ENCODE measurements around the gene TADA3.

Gene TADA3

DNA sequence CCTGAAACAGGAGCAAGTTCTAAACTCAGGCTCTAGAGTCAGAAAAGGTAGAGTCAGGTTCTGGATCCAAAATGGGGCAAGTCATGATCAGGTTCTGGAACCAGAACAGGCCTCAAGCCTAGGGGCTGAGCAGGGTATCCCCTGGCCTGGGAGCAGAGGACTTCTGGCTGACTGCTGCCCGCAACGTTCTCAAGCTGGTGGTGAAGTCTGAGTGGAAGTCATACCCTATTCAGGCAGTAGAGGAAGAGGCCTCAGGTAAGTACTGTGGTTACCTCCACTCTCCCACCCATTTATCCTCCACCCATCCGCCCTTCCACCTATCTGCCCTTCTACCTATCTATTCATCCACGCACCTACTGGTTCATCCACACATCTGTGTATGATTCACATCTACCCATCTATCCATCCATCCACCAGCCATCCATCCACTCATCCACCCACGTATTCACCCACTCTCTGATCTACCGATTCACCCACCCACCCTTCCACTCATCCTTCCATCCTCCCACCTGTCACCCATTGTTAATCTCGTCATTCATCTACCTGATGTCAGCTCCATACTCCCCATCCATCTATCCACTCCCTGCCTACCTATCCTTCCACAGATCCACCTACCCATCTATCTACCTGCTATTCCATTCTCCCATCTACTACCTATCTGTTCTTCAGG, 26.5 kb upstream of the TADA3 start:
- TF ChIP-seq, protein P1, sequence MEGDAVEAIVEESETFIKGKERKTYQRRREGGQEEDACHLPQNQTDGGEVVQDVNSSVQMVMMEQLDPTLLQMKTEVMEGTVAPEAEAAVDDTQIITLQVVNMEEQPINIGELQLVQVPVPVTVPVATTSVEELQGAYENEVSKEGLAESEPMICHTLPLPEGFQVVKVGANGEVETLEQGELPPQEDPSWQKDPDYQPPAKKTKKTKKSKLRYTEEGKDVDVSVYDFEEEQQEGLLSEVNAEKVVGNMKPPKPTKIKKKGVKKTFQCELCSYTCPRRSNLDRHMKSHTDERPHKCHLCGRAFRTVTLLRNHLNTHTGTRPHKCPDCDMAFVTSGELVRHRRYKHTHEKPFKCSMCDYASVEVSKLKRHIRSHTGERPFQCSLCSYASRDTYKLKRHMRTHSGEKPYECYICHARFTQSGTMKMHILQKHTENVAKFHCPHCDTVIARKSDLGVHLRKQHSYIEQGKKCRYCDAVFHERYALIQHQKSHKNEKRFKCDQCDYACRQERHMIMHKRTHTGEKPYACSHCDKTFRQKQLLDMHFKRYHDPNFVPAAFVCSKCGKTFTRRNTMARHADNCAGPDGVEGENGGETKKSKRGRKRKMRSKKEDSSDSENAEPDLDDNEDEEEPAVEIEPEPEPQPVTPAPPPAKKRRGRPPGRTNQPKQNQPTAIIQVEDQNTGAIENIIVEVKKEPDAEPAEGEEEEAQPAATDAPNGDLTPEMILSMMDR (IDR thresholded peaks at IDR 0.05; ENCODE audit: extremely low read depth, insufficient read depth, missing control alignments) = no peak
- in situ Hi-C loops (cut with MboI; ENCODE audit: low pct_unique_long_range_greater_than_20kb, low sequenced_read_pairs, unreplicated experiment) = no loop called here
- DNase-seq (ENCODE audit: low spot score) = no peak

DNA sequence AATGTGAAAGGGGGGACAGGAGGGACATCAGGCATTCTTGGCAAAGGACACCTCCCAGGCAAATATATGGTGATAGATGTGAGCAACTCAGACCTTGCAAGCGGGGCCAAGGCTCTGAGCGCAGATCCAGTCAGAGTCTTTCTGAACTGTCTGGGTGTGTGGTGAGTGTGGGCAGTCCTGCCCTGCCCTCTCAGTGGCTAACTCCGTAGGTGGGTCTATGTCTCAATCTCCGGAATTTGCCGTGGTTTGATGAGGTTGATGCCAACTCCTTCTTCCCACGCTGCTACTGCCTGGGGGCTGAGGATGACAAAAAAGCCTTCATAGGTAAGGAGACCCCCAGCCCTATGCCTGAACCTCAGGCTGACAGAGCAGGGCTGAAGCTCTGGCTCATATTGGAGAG, 25.2 kb upstream of the TADA3 start:
- in situ Hi-C loops (cut with MboI; ENCODE audit: low pct_unique_long_range_greater_than_20kb, low sequenced_read_pairs, unreplicated experiment) = no loop called here
- no peak for DNase-seq (ENCODE audit: low spot score)
- TF ChIP-seq, protein P1 (IDR thresholded peaks at IDR 0.05; ENCODE audit: extremely low read depth, insufficient read depth, missing control alignments) = no peak

DNA sequence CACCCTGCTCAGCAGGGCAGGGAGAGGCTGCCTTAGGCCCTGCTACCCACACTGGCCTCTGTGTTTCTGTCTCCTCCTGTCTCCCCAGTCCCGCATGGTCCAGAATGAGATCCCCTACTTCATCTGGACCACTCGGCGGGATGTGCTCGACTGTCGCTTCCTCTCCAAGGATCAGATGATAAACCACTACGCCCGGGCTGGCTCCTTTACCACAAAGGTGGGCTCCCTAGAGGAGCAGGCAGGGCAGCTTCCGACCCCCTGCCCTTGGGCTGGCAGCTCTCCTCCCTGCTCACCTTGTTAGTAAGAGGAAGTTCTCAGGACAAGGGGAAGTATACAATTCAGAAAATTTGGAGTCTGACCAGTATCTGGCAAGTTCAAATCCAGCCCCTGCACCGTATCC, 23.7 kb upstream of the TADA3 start:
- DNase-seq (ENCODE audit: low spot score) = no peak
- in situ Hi-C loops (cut with MboI; ENCODE audit: low pct_unique_long_range_greater_than_20kb, low sequenced_read_pairs, unreplicated experiment) = no loop called here
- TF ChIP-seq, protein P1 (IDR thresholded peaks at IDR 0.05; ENCODE audit: extremely low read depth, insufficient read depth, missing control alignments) = no peak

DNA sequence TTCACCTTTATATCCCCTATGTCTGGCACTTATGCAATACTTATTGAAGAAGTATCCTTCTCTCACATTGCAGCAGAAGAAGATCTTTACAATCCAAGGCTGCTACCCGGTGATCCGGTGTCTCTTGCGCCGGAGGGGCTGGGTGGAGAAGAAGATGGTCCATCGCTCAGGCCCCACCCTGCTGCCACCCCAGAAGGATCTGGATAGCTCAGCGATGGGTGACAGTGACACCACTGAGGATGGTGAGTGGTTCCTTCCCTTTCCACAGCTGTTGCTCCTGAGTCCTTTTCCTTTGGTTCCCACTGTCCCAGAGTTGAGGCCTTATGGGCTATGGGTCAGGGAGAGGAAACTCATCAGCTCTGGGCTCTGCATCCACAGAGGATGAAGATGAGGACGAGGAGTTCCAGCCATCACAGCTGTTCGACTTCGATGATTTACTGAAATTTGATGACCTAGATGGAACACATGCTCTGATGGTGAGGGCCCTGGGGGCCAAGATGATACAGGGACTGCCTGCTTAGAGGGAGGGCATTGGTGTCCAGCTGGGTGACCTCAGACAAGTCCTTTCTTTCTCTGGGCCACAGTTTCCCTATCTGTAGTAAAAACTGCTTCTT, 20.7 kb upstream of the TADA3 start:
- in situ Hi-C loops (cut with MboI; ENCODE audit: low pct_unique_long_range_greater_than_20kb, low sequenced_read_pairs, unreplicated experiment) = no loop called here
- DNase-seq (ENCODE audit: low spot score) = no peak
- TF ChIP-seq, protein P1 (IDR thresholded peaks at IDR 0.05; ENCODE audit: extremely low read depth, insufficient read depth, missing control alignments) = no peak

DNA sequence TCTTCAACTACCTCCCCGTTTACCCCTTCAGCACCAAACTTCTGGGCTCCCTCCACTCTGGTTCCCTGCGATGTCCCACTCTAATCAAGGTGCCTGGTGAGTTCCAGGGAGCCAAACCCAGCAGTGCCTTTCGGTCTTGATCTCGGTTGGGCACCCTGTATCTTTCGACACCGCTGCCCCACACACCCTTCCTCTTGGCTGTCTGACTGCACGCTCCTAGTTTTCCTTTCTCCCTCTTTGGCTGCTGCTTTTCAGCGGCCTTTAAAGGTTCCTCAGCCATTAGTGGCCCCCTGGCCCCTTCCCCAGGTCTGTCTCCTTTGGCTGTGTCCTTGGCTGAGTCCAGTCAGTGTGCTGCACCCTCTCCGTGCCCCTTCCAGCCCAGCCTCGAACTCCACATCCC, 18.6 kb upstream of the TADA3 start:
- in situ Hi-C loops (cut with MboI; ENCODE audit: low pct_unique_long_range_greater_than_20kb, low sequenced_read_pairs, unreplicated experiment) = no loop called here
- no peak for DNase-seq (ENCODE audit: low spot score)
- TF ChIP-seq, protein P1 (IDR thresholded peaks at IDR 0.05; ENCODE audit: extremely low read depth, insufficient read depth, missing control alignments) = no peak

DNA sequence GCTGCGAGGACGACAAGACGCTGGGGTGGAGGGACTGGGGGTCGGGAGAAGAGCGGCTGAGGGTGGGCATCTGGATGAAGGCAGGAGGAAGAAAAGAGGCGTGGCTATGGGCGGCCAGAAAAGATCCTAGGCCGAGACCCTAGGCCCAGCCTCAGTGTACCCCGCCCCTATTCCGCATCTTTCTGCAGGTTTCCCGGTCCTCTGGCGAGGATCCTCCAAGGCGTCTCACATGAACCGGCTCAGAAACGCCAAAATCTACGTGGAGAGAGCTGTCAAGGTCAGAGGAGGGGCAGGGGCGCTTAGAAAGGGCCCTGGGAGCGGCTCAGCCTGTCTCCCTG, 18.1 kb upstream of the TADA3 start:
- no peak for DNase-seq (ENCODE audit: low spot score)
- in situ Hi-C loops (cut with MboI; ENCODE audit: low pct_unique_long_range_greater_than_20kb, low sequenced_read_pairs, unreplicated experiment) = no loop called here

More for the DNA sequence above, 18.1 kb upstream of the TADA3 start:
- TF ChIP-seq, protein P1 (IDR thresholded peaks at IDR 0.05; ENCODE audit: extremely low read depth, insufficient read depth, missing control alignments) = no peak
